22Rv1 (cell line): ENCODE results near the gene GOLGA7B.

Experiments used
- H3K27ac ChIP-seq: fragments of 450-650 bp; 2 replicates; pipeline ENCODE4 v1.5.1; 2017
- ZFX ChIP-seq: fragments of 450-650 bp; IDR thresholded peaks from 2 replicates; pipeline ENCODE4 v1.6.1; 2017; ENCODE audit warnings: antibody characterized with exemption, borderline replicate concordance
- TF ChIP-seq, protein P1 (sequence below): fragments of 450-650 bp; IDR thresholded peaks from 2 replicates; pipeline ENCODE4 v1.5.1; 2017; ENCODE audit warnings: mild to moderate bottlenecking

Gene GOLGA7B

DNA sequence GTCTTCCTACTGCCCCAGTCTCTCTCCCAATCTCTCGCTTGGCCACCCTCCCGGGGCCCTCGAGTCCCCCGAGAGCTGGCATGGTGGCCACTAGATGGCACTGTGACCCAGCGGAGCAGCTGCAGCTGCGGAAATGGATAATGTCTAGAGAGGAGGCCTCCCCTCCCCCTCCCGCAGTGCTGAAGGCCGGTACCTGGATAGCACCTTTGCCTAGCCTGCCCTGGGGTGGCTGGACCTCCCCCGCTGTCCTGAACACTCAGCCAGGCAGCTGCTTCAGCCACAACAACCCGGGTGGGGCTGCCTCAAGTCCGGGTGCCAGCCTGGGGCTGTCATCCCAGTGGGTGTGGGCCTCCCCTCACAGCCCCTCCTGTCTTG is 65.2 kb downstream of the GOLGA7B start:
- TF ChIP-seq, protein P1, sequence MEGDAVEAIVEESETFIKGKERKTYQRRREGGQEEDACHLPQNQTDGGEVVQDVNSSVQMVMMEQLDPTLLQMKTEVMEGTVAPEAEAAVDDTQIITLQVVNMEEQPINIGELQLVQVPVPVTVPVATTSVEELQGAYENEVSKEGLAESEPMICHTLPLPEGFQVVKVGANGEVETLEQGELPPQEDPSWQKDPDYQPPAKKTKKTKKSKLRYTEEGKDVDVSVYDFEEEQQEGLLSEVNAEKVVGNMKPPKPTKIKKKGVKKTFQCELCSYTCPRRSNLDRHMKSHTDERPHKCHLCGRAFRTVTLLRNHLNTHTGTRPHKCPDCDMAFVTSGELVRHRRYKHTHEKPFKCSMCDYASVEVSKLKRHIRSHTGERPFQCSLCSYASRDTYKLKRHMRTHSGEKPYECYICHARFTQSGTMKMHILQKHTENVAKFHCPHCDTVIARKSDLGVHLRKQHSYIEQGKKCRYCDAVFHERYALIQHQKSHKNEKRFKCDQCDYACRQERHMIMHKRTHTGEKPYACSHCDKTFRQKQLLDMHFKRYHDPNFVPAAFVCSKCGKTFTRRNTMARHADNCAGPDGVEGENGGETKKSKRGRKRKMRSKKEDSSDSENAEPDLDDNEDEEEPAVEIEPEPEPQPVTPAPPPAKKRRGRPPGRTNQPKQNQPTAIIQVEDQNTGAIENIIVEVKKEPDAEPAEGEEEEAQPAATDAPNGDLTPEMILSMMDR, result peak; percentile 93
- TF ChIP-seq ZFX, result no peak
- no peak overlapping the region for H3K27ac ChIP-seq

DNA sequence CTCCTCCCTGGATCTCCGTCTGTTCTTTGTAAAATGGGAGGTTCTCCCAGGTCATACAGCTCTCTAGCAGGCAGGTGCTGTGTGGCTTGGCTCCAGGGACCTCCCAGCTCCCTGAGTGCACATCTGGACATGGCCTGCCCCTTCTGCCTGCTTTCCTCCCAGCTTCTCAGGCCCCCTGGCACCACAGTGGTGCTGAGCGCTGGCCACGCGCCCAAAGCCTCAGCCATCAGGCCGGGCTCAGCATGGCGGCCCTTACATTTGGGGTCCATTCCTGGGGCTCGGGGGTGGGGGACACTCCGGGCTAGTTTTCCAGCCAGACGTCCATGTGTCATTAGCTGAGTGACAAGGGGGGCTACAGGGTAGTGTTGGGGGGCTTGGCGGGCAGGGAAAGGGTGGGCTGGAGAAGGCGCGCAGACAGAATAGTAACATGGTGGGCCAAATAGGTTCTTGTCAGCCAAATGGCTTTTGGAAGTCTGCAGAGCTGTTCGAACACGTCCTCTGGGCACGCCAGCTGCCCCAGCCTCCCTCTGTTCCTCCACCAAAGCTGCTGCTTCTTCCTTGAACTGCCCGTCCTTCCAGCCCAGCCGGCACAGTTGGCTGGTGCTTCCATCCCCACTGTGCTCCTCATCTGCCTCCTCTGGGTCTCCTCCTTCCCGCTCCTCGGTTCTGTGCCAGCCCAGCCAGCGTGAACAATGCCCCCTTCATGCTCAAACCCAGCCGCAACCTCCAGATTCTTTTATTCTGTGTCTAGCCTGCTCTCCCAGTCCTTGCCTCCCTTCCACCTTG is 65.9 kb downstream of the GOLGA7B start:
- TF ChIP-seq ZFX, result no peak

DNA sequence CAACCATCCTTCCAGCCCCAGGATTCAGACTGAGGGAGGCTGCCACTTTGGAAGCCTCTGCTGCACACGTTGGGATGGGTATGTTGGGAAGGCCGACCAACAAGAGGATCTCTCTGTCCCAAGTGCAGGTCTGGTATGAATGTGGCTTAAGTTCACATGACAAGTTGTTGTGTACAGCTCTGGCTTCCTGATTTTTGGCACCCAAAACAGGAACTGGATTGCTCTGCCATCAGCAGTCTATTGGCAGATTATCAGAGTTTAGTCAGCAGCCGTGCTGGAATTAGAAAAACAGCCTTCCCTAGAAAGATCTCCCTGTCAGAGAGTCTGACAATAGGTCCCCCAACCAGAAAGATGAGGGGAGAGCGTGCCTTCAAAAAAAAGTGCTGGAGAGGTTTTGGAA is 66.9 kb downstream of the GOLGA7B start:
- no peak overlapping the region for H3K27ac ChIP-seq

More for the DNA sequence above, 65.9 kb downstream of the GOLGA7B start:
- no peak overlapping the region for H3K27ac ChIP-seq

DNA sequence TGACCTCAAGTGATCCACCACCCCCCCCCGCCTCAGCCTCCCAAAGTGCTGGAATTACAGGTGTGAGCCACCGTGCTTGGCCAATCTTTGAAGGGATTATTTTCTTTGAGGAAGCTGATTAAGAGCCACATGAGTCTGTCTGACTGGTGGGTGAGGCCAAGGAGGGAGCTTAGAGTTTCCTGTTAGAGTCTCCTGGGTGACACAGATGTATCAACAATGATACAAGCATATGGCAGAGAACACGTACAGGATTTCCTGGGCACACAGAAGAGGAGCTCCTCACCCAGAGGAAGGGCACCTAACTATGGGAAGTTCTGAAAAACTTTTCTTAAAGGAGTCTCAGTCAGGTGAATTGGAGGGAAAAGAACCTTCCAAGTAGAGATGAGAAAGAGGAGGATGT is 69.4 kb downstream of the GOLGA7B start:
- H3K27ac ChIP-seq, result no peak overlapping the region
- TF ChIP-seq ZFX, result no peak
- TF ChIP-seq, protein P1, result no peak

More for the DNA sequence above, 66.9 kb downstream of the GOLGA7B start:
- TF ChIP-seq ZFX, result no peak
- TF ChIP-seq, protein P1, result no peak

DNA sequence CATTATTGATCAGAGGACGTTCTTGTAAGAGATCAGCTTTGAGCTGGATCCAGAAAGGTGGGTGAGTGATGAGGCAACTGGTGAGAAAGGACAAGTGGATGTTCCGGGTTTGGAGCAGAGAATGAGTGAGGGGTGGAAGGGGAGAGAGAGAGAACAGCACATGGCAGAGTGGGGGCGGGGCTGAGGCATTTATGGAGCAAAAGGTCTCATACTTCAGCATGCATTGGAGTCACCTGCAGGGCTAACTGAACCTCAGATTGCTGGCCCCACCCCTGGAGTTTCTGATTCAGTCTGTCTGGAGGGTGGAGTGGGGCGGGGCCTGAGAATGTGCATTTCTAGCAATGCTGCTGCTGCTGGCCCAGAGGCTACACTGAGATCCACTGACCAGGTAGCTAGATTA is 71.2 kb downstream of the GOLGA7B start:
- TF ChIP-seq, protein P1, result no peak
- no peak for TF ChIP-seq ZFX
- H3K27ac ChIP-seq, result no peak overlapping the region
